OCI-LY7 (cell line): ENCODE results near the gene MICAL3. TPM values are rescaled to one million over a fixed set of nuclear protein-coding genes. Genes with fewer than 3 reads are reported as not detected.

ENCODE experiments used
- BruUV-seq: library from RNA; stranded (reverse); fragments of 400-500 nt; replicated peaks from 2 replicates; lab custom pipeline; 2021; lab: Mats Ljungman, UMichigan
- CTCF ChIA-PET: fragments of 300-600 bp; sonication (Branson Sonifier 250); formaldehyde crosslinking; loops from one replicate; lab custom pipeline; 2022; ENCODE audit warnings: antibody characterized with exemption; ENCODE audit not compliant: unreplicated experiment; lab: Charles Lee
- POLR2A ChIA-PET: fragments of 300-600 bp; sonication (Branson Sonifier 250); formaldehyde crosslinking; loops from one replicate; lab custom pipeline; 2022; ENCODE audit warnings: antibody characterized with exemption; lab: Charles Lee
- DNase-seq: peaks from one replicate; pipeline ENCODE4 v3.0.0-alpha.2; 2015; ENCODE audit warnings: low spot score
- H2AFZ ChIP-seq: fragments of 200-600 bp; sonication (generic), shearing (Covaris generic); 2 replicates; pipeline ENCODE4 v1.6.1; 2014; ENCODE audit warnings: mild to moderate bottlenecking, antibody characterized with exemption, low read length, moderate library complexity
- H3K27ac ChIP-seq: fragments of 200-600 bp; sonication (generic); 2 replicates; pipeline ENCODE4 v1.5.1; 2014; ENCODE audit warnings: mixed run types, low read depth, mild to moderate bottlenecking, moderate library complexity, low read length, inconsistent platforms; ENCODE audit not compliant: poor library complexity, severe bottlenecking
- H3K36me3 ChIP-seq: fragments of 200-600 bp; sonication (generic); 2 replicates; pipeline ENCODE4 v1.6.1; 2014; ENCODE audit warnings: mild to moderate bottlenecking, antibody characterized with exemption, low read length, moderate library complexity, mixed read lengths; ENCODE audit not compliant: insufficient read depth
- H3K4me1 ChIP-seq: fragments of 200-600 bp; sonication (generic); 2 replicates; pipeline ENCODE4 v1.5.1; 2014; ENCODE audit warnings: mild to moderate bottlenecking, low read length; ENCODE audit not compliant: insufficient read depth, poor library complexity, severe bottlenecking
- H3K4me2 ChIP-seq: fragments of 200-600 bp; sonication (generic); 2 replicates; pipeline ENCODE4 v1.6.1; 2014; ENCODE audit warnings: mild to moderate bottlenecking, low read length
- H3K4me3 ChIP-seq: fragments of 200-600 bp; sonication (generic); 2 replicates; pipeline ENCODE4 v1.5.1; 2014; ENCODE audit warnings: mild to moderate bottlenecking, low read depth, low read length; ENCODE audit not compliant: poor library complexity, severe bottlenecking
- H3K79me2 ChIP-seq: fragments of 200-600 bp; sonication (generic); 2 replicates; pipeline ENCODE4 v1.6.1; 2016; ENCODE audit warnings: low read depth, mild to moderate bottlenecking, low read length, moderate library complexity, mixed read lengths; ENCODE audit not compliant: insufficient read depth
- H3K9me2 ChIP-seq: fragments of 200-600 bp; sonication (generic); 2 replicates; pipeline ENCODE4 v1.6.1; 2016; ENCODE audit warnings: mild to moderate bottlenecking, low read length, mixed read lengths; ENCODE audit not compliant: insufficient read depth
- H3K9me3 ChIP-seq: fragments of 200-600 bp; sonication (generic); 2 replicates; pipeline ENCODE4 v1.6.1; 2014; ENCODE audit warnings: mild to moderate bottlenecking, mixed run types, low read length, mixed read lengths
- H4K20me1 ChIP-seq: fragments of 200-600 bp; sonication (generic); 2 replicates; pipeline ENCODE4 v1.6.1; 2014; ENCODE audit warnings: mild to moderate bottlenecking, antibody characterized with exemption, low read length, moderate library complexity, mixed read lengths; ENCODE audit not compliant: insufficient read depth
- CTCF ChIP-seq: fragments of 200-600 bp; sonication (generic); conservative IDR thresholded peaks from 2 replicates; pipeline ENCODE4 v1.5.1; 2014; ENCODE audit warnings: mild to moderate bottlenecking, antibody characterized with exemption, low read length, moderate library complexity, mixed read lengths
- EZH2phosphoT487 ChIP-seq: fragments of 200-600 bp; sonication (generic); IDR thresholded peaks from 2 replicates; pipeline ENCODE4 v1.6.1; 2018; ENCODE audit warnings: low read depth, borderline replicate concordance, mild to moderate bottlenecking, mixed run types, antibody characterized with exemption, low read length, moderate library complexity, mixed read lengths
- intact Hi-C: fragments of 100-400 bp; cut with micrococcal nuclease; formaldehyde crosslinking; loops from one replicate; pipeline ENCODE4 v1.10.0; 2022; ENCODE audit not compliant: unreplicated experiment
- total RNA-seq, 2 experiments: library from RNA; depleted of rRNA in 1 of 2; stranded (reverse); fragments of >200 nt in 1 of 2; shearing (Covaris generic) in 1 of 2; gene quantifications; 2 replicates each; pipeline ENCODE4 v1.2.3, GENCODE V29; 2014 to 2022

MICAL3 gene
- total RNA-seq, 2 experiments from 2014 or later = 80.9 to 210 TPM

GRCh38 chr22:17943533-17944249, 80.7 kb downstream of the MICAL3 start:
- H3K9me3 ChIP-seq = no peaks in the 10 kb centered on the region
- POLR2A ChIA-PET = no interaction called here
- H3K9me2 ChIP-seq = no peaks in the 10 kb centered on the region
- H3K4me2 ChIP-seq = no peak overlapping the region
- no peak overlapping the region for H2AFZ ChIP-seq
- no peak overlapping the region for H3K4me3 ChIP-seq
- no TSS peak for BruUV-seq
- no peak for DNase-seq
- H3K79me2 ChIP-seq = peaks cover 100% of the 10 kb centered on the region
- peaks cover 61% of the 10 kb centered on the region for H4K20me1 ChIP-seq
- TF ChIP-seq CTCF (no peak), EZH2phosphoT487 (no peak)
- H3K27ac ChIP-seq = no peak overlapping the region
- peaks cover 73% of the 10 kb centered on the region for H3K4me1 ChIP-seq
- CTCF ChIA-PET = no interaction called here
- H3K36me3 ChIP-seq = peaks cover 68% of the 10 kb centered on the region
- intact Hi-C loops = no loop called here

GRCh38 chr22:17942721-17943120, 81.6 kb downstream of the MICAL3 start:
- intact Hi-C loops = no loop called here
- Histone ChIP-seq H3K9me2 (no peaks in the 10 kb centered on the region), H3K4me3 (no peak overlapping the region), H4K20me1 (peaks cover 58% of the 10 kb centered on the region), H3K36me3 (peaks cover 69% of the 10 kb centered on the region), H3K4me2 (no peak overlapping the region), H2AFZ (no peak overlapping the region), H3K9me3 (no peaks in the 10 kb centered on the region), H3K79me2 (peaks cover 100% of the 10 kb centered on the region), H3K27ac (no peak overlapping the region), H3K4me1 (peaks cover 64% of the 10 kb centered on the region)
- DNase-seq = no peak
- POLR2A ChIA-PET = interaction anchor here (0.6 kb wide), 1 partner anchor 114 kb away, joined by 3 read pairs; no protein-coding TSS in a partner anchor
- TF ChIP-seq CTCF (no peak), EZH2phosphoT487 (no peak)
- CTCF ChIA-PET = no interaction called here
- no TSS peak for BruUV-seq
